Measurements from ENCODE around the gene DBF4B.

Gene DBF4B

GRCh38 chr17:44779211-44780025 is 71.0 kb downstream of the DBF4B start:
- DNase-seq: peak; percentile 52

- no peak for DNase-seq
Measured at GRCh38 chr17:44780161-44780560, 71.7 kb downstream of the DBF4B start.

GRCh38 chr17:44780845-44781480 is 72.5 kb downstream of the DBF4B start:
- DNase-seq: no peak

GRCh38 chr17:44781551-44782325 is 73.3 kb downstream of the DBF4B start:
- no peak for DNase-seq

- no peak for DNase-seq
Measured at GRCh38 chr17:44782326-44782850, 73.9 kb downstream of the DBF4B start.

- no peak for DNase-seq
Measured at GRCh38 chr17:44785921-44786320, 77.5 kb downstream of the DBF4B start.

GRCh38 chr17:44786551-44787081 is 78.2 kb downstream of the DBF4B start:
- DNase-seq: peak; percentile 39

- no peak for DNase-seq
Measured at GRCh38 chr17:44787271-44787940, 78.9 kb downstream of the DBF4B start.

- DNase-seq: no peak
Measured at GRCh38 chr17:44788139-44788538, 79.7 kb downstream of the DBF4B start.

GRCh38 chr17:44792276-44792675 is 83.8 kb downstream of the DBF4B start:
- no peak for DNase-seq

GRCh38 chr17:44793885-44794842 is 85.7 kb downstream of the DBF4B start:
- DNase-seq: no peak

GRCh38 chr17:44794851-44795413 is 86.5 kb downstream of the DBF4B start:
- DNase-seq: no peak

GRCh38 chr17:44795421-44795820 is 87.0 kb downstream of the DBF4B start:
- no peak for DNase-seq

GRCh38 chr17:44795928-44796327 is 87.5 kb downstream of the DBF4B start:
- no peak for DNase-seq

- no peak for DNase-seq
Measured at GRCh38 chr17:44796731-44797130, 88.3 kb downstream of the DBF4B start.

- DNase-seq: no peak
Measured at GRCh38 chr17:44797802-44798201, 89.3 kb downstream of the DBF4B start.

GRCh38 chr17:44798356-44798755 is 89.9 kb downstream of the DBF4B start:
- DNase-seq: no peak
